Testis (tissue), 3 donors: Measurements from ENCODE around the gene ISLR. TPM values are rescaled to one million over a fixed set of nuclear protein-coding genes. Genes with fewer than 3 reads are reported as not detected.
A peak's percentile ranks its signal among the peaks of the same experiment; 100 is the strongest.

ENCODE experiments used
- DNase-seq: peaks from one replicate; pipeline ENCODE4 v3.0.0-alpha.2; 2019
- H3K27ac ChIP-seq, 2 donors: fragments of 200-600 bp; sonication (generic); one replicate each; pipeline ENCODE4 v1.5.1; 2019
- H3K27me3 ChIP-seq: fragments of 200-600 bp; sonication (generic); one replicate; pipeline ENCODE4 v1.5.1; 2019
- H3K36me3 ChIP-seq: fragments of 200-600 bp; sonication (generic); one replicate; pipeline ENCODE4 v1.5.1; 2017; ENCODE audit warnings: low read depth; ENCODE audit errors: missing control alignments
- H3K4me1 ChIP-seq: fragments of 200-600 bp; sonication (generic); one replicate; pipeline ENCODE4 v1.5.1; 2019
- H3K4me3 ChIP-seq, 2 donors: fragments of 200-600 bp; sonication (generic); one replicate each; pipeline ENCODE4 v1.5.1; 2017 to 2019
- H3K9me3 ChIP-seq: fragments of 200-600 bp; sonication (generic); one replicate; pipeline ENCODE4 v1.5.1; 2017
- CTCF ChIP-seq, 3 experiments: fragments of 450-650 bp in 2 of 3; fragments of 200-600 bp in 1 of 3; sonication (generic) in 1 of 3; IDR thresholded peaks; one replicate each; pipeline ENCODE4 v1.5.1; 2016 to 2019; ENCODE audit warnings: antibody characterized with exemption in 3 of 3, mild to moderate bottlenecking in 2 of 3, moderate library complexity in 1 of 3
- POLR2A ChIP-seq: fragments of 450-650 bp; IDR thresholded peaks from one replicate; pipeline ENCODE4 v1.6.1; 2017; ENCODE audit warnings: antibody characterized with exemption, mild to moderate bottlenecking, moderate library complexity
- WGBS, 2 donors: methylation state at CpG; one replicate each; pipeline ENCODE4 v1.1.5; 2018; 5-methylcytosine and 5-hydroxymethylcytosine counted together
- intact Hi-C: fragments of 100-400 bp; cut with DNase I; formaldehyde crosslinking; loops from one replicate; pipeline ENCODE4 v1.15.1; 2023; ENCODE audit warnings: low total_unique reads
- polyA plus RNA-seq: library from polyadenylated mRNA; stranded (reverse); fragments of 350-450 nt; fragmentation: Illumina TruSeq; extraction: RNeasy Lipid Tissue Mini Kit (QIAGEN cat#74804); gene quantifications from one replicate; pipeline ENCODE4 v1.2.3, GENCODE V29; 2014; ENCODE audit warnings: low read depth, low replicate concordance; ENCODE audit not compliant: insufficient read depth
- total RNA-seq, 2 donors: library from RNA; depleted of rRNA; stranded (reverse); fragments of >200 nt; gene quantifications; one replicate each; pipeline ENCODE4 v1.2.3, GENCODE V29; 2016

ISLR gene
- total and polyA plus RNA-seq, 3 donors from 2014 or later: 24.0 to 73.7 (median 39.5) TPM

- Histone ChIP-seq H3K4me1 (peaks cover 27% of the 10 kb centered on the region), H3K9me3 (no peaks in the 10 kb centered on the region), H3K27ac (no peak overlapping the region), H3K36me3 (no peaks in the 10 kb centered on the region), H3K27me3 (no peaks in the 10 kb centered on the region), H3K4me3 (no peak overlapping the region)
- 15 to 19% methylated on average over 22 to 28 of the region's 28 CpGs for WGBS, 2 donors
- DNase-seq: no peak
- intact Hi-C loops: loop anchor here (10.0 kb wide), 1 partner anchor 146 kb away; no protein-coding TSS in a partner anchor
- no peak for TF ChIP-seq POLR2A
- no peak for TF ChIP-seq CTCF (IDR thresholded peaks at IDR 0.05)
Observed at GRCh38 chr15:74130849-74131627, 42.5 kb upstream of the ISLR start.

- 43 to 50% methylated on average over 17 to 20 of the region's 20 CpGs for WGBS, 2 donors
- DNase-seq: no peak
- Histone ChIP-seq H3K27me3 (no peaks in the 10 kb centered on the region), H3K36me3 (no peaks in the 10 kb centered on the region), H3K27ac (no peak overlapping the region), H3K4me1 (peaks cover 33% of the 10 kb centered on the region), H3K9me3 (no peaks in the 10 kb centered on the region), H3K4me3 (no peak overlapping the region)
- intact Hi-C loops: loop anchor here (10.0 kb wide), 1 partner anchor 147 kb away; no protein-coding TSS in a partner anchor
- TF ChIP-seq CTCF (IDR thresholded peaks at IDR 0.05): no peak
- TF ChIP-seq POLR2A: no peak
Observed at GRCh38 chr15:74131628-74132413, 41.7 kb upstream of the ISLR start.

- 19 to 30% methylated on average over 53 to 89 of the region's 90 CpGs for WGBS, 2 donors
- Histone ChIP-seq H3K9me3 (no peaks in the 10 kb centered on the region), H3K27me3 (no peaks in the 10 kb centered on the region), H3K4me1 (peaks cover 29% of the 10 kb centered on the region), H3K36me3 (no peaks in the 10 kb centered on the region), H3K4me3 (peak overlapping the region in 1 of 2 donors; percentile 13), H3K27ac (no peak overlapping the region)
- no peak for DNase-seq
- intact Hi-C loops: loop anchor here (10.0 kb wide), 1 partner anchor 148 kb away; no protein-coding TSS in a partner anchor
- TF ChIP-seq POLR2A (no peak), CTCF (IDR thresholded peaks at IDR 0.05) (no peak)
Observed at GRCh38 chr15:74132681-74133651, 40.5 kb upstream of the ISLR start.

GRCh38 chr15:74133694-74134386, 39.7 kb upstream of the ISLR start:
- Histone ChIP-seq H3K27me3 (no peaks in the 10 kb centered on the region), H3K4me1 (peaks cover 28% of the 10 kb centered on the region), H3K9me3 (no peaks in the 10 kb centered on the region), H3K27ac (no peak overlapping the region), H3K4me3 (peak overlapping the region in 1 of 2 donors; percentile 13), H3K36me3 (no peaks in the 10 kb centered on the region)
- WGBS, 2 donors: 27% methylated on average over 70 of the region's 71 CpGs; no CpG with 5 or more reads in 1 of the 2 donors
- intact Hi-C loops: loop anchor here (10.0 kb wide), 1 partner anchor 149 kb away; no protein-coding TSS in a partner anchor
- no peak for TF ChIP-seq POLR2A
- no peak for TF ChIP-seq CTCF (IDR thresholded peaks at IDR 0.05)
- no peak for DNase-seq
